ENCODE data around the gene NEURL2. TPM values are rescaled to one million over a fixed set of nuclear protein-coding genes. Genes with fewer than 3 reads are reported as not detected.

The NEURL2 gene
- polyA plus RNA-seq, 1 donor: 15.6 TPM

DNA sequence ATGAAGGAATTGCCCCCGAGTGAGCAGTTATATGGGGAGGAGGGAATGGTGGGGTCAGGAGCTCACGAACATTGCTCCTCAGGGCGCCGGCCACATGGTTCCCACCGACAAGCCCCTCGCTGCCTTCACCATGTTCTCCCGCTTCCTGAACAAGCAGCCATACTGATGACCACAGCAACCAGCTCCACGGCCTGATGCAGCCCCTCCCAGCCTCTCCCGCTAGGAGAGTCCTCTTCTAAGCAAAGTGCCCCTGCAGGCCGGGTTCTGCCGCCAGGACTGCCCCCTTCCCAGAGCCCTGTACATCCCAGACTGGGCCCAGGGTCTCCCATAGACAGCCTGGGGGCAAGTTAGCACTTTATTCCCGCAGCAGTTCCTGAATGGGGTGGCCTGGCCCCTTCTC is 7.3 kb upstream of the NEURL2 start:
- no CpG with 5 or more reads among the region's 12 CpGs for WGBS (ENCODE audit: insufficient coverage, low lambda C conversion rate)
- no peak overlapping the region for H3K4me3 ChIP-seq (ENCODE audit: low read length)
- no peaks in the 10 kb centered on the region for H3K9me3 ChIP-seq (ENCODE audit: control insufficient read depth, low read depth, low read length)
- H3K36me3 ChIP-seq (ENCODE audit: control insufficient read depth, insufficient read depth, low read length): peaks cover 69% of the 10 kb centered on the region
- DNase-seq: no peak
- no peak overlapping the region for H3K27ac ChIP-seq (ENCODE audit: low read length)
- peaks cover 11% of the 10 kb centered on the region for H3K4me1 ChIP-seq (ENCODE audit: control insufficient read depth, insufficient read depth, low read length)
- no peaks in the 10 kb centered on the region for H3K27me3 ChIP-seq (ENCODE audit: control insufficient read depth, insufficient read depth, low read length)

GRCh38 chr20:45897692-45898091 is 6.7 kb upstream of the NEURL2 start:
- Histone ChIP-seq H3K36me3 (ENCODE audit: control insufficient read depth, insufficient read depth, low read length) (peaks cover 75% of the 10 kb centered on the region), H3K4me1 (ENCODE audit: control insufficient read depth, insufficient read depth, low read length) (peaks cover 15% of the 10 kb centered on the region), H3K4me3 (ENCODE audit: low read length) (no peak overlapping the region), H3K27me3 (ENCODE audit: control insufficient read depth, insufficient read depth, low read length) (no peaks in the 10 kb centered on the region), H3K27ac (ENCODE audit: low read length) (no peak overlapping the region), H3K9me3 (ENCODE audit: control insufficient read depth, low read depth, low read length) (no peaks in the 10 kb centered on the region)
- DNase-seq: no peak
- WGBS (ENCODE audit: insufficient coverage, low lambda C conversion rate): no CpG with 5 or more reads among the region's 7 CpGs

GRCh38 chr20:45897289-45897688 is 6.3 kb upstream of the NEURL2 start:
- Histone ChIP-seq H3K4me3 (ENCODE audit: low read length) (no peak overlapping the region), H3K27ac (ENCODE audit: low read length) (no peak overlapping the region), H3K4me1 (ENCODE audit: control insufficient read depth, insufficient read depth, low read length) (peaks cover 18% of the 10 kb centered on the region), H3K27me3 (ENCODE audit: control insufficient read depth, insufficient read depth, low read length) (no peaks in the 10 kb centered on the region), H3K9me3 (ENCODE audit: control insufficient read depth, low read depth, low read length) (no peaks in the 10 kb centered on the region), H3K36me3 (ENCODE audit: control insufficient read depth, insufficient read depth, low read length) (peaks cover 79% of the 10 kb centered on the region)
- DNase-seq: no peak
- 100% methylated on average over 1 of the region's 2 CpGs for WGBS (ENCODE audit: insufficient coverage, low lambda C conversion rate)

DNA sequence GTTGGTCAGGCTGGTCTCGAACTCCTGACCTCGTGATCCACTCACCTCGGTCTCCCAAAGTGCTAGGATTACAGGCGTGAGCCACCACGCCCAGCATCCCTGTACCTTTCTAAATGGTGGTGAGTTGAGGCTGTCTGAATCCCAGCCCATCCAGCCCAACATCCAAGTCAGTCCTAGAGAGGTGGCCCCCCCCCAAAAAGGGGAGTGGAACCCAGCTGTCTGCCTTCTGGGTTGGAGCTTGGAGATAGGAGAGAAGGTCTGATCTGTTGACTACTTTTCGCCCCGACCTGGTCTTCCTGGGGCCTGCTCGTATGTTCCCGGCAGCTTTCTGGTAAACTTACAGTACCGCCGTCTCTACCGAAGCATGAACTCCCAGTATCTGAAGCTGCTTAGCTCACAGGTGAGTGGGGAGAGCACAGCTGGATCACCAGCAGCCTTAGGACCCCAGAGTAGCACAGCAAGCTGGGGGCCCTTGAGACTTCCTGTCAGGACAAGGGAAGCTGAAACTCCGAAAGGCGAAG is 5.7 kb upstream of the NEURL2 start:
- Histone ChIP-seq H3K36me3 (ENCODE audit: control insufficient read depth, insufficient read depth, low read length) (peaks cover 79% of the 10 kb centered on the region), H3K4me1 (ENCODE audit: control insufficient read depth, insufficient read depth, low read length) (peaks cover 18% of the 10 kb centered on the region), H3K27ac (ENCODE audit: low read length) (no peak overlapping the region), H3K4me3 (ENCODE audit: low read length) (no peak overlapping the region), H3K9me3 (ENCODE audit: control insufficient read depth, low read depth, low read length) (no peaks in the 10 kb centered on the region), H3K27me3 (ENCODE audit: control insufficient read depth, insufficient read depth, low read length) (no peaks in the 10 kb centered on the region)
- no CpG with 5 or more reads among the region's 14 CpGs for WGBS (ENCODE audit: insufficient coverage, low lambda C conversion rate)
- no peak for DNase-seq

- Histone ChIP-seq H3K4me1 (ENCODE audit: control insufficient read depth, insufficient read depth, low read length) (peaks cover 18% of the 10 kb centered on the region), H3K36me3 (ENCODE audit: control insufficient read depth, insufficient read depth, low read length) (peaks cover 73% of the 10 kb centered on the region), H3K4me3 (ENCODE audit: low read length) (no peak overlapping the region), H3K9me3 (ENCODE audit: control insufficient read depth, low read depth, low read length) (no peaks in the 10 kb centered on the region), H3K27me3 (ENCODE audit: control insufficient read depth, insufficient read depth, low read length) (no peaks in the 10 kb centered on the region), H3K27ac (ENCODE audit: low read length) (no peak overlapping the region)
- WGBS (ENCODE audit: insufficient coverage, low lambda C conversion rate): no CpG with 5 or more reads among the region's 12 CpGs
- DNase-seq: no peak
These were observed 3.8 kb upstream of the NEURL2 start for GRCh38 chr20:45894797-45895196.

- Histone ChIP-seq H3K27me3 (ENCODE audit: control insufficient read depth, insufficient read depth, low read length) (no peaks in the 10 kb centered on the region), H3K4me3 (ENCODE audit: low read length) (peak overlapping the region; percentile 32), H3K4me1 (ENCODE audit: control insufficient read depth, insufficient read depth, low read length) (peaks cover 18% of the 10 kb centered on the region), H3K27ac (ENCODE audit: low read length) (peak overlapping the region; percentile 96), H3K9me3 (ENCODE audit: control insufficient read depth, low read depth, low read length) (no peaks in the 10 kb centered on the region), H3K36me3 (ENCODE audit: control insufficient read depth, insufficient read depth, low read length) (peaks cover 64% of the 10 kb centered on the region)
- DNase-seq: no peak
- WGBS (ENCODE audit: insufficient coverage, low lambda C conversion rate): 80% methylated on average over 1 of the region's 4 CpGs
These were observed 2.8 kb upstream of the NEURL2 start for GRCh38 chr20:45893831-45894230.

- Histone ChIP-seq H3K4me1 (ENCODE audit: control insufficient read depth, insufficient read depth, low read length) (peaks cover 18% of the 10 kb centered on the region), H3K9me3 (ENCODE audit: control insufficient read depth, low read depth, low read length) (no peaks in the 10 kb centered on the region), H3K36me3 (ENCODE audit: control insufficient read depth, insufficient read depth, low read length) (peaks cover 61% of the 10 kb centered on the region), H3K27me3 (ENCODE audit: control insufficient read depth, insufficient read depth, low read length) (no peaks in the 10 kb centered on the region), H3K4me3 (ENCODE audit: low read length) (peak overlapping the region; percentile 92), H3K27ac (ENCODE audit: low read length) (peak overlapping the region; percentile 96)
- DNase-seq: peak; percentile 93 to 95
- WGBS (ENCODE audit: insufficient coverage, low lambda C conversion rate): no CpG with 5 or more reads among the region's 4 CpGs
These were observed 2.0 kb upstream of the NEURL2 start for GRCh38 chr20:45892828-45893500.

- peak overlapping the region; percentile 96 for H3K27ac ChIP-seq (ENCODE audit: low read length)
- 90% methylated on average over 2 of the region's 9 CpGs for WGBS (ENCODE audit: insufficient coverage, low lambda C conversion rate)
- peak in 1 of 2 donors; percentile 50 for DNase-seq
These were observed 1.2 kb upstream of the NEURL2 start for GRCh38 chr20:45892049-45892825.

GRCh38 chr20:45890077-45890984 is 677 bp downstream of the NEURL2 start:
- H3K27me3 ChIP-seq (ENCODE audit: control insufficient read depth, insufficient read depth, low read length): no peaks in the 10 kb centered on the region
- WGBS (ENCODE audit: insufficient coverage, low lambda C conversion rate): no CpG with 5 or more reads among the region's 79 CpGs
- DNase-seq: peak; percentile 73 to 85
- H3K4me3 ChIP-seq (ENCODE audit: low read length): peak overlapping the region; percentile 92
- H3K36me3 ChIP-seq (ENCODE audit: control insufficient read depth, insufficient read depth, low read length): peaks cover 52% of the 10 kb centered on the region
- H3K27ac ChIP-seq (ENCODE audit: low read length): peak overlapping the region; percentile 96
- H3K9me3 ChIP-seq (ENCODE audit: control insufficient read depth, low read depth, low read length): no peaks in the 10 kb centered on the region
- peaks cover 22% of the 10 kb centered on the region for H3K4me1 ChIP-seq (ENCODE audit: control insufficient read depth, insufficient read depth, low read length)

More at GRCh38 chr20:45892049-45892825, 1.2 kb upstream of the NEURL2 start:
- Histone ChIP-seq H3K4me3 (ENCODE audit: low read length) (peak overlapping the region; percentile 92), H3K4me1 (ENCODE audit: control insufficient read depth, insufficient read depth, low read length) (peaks cover 18% of the 10 kb centered on the region), H3K9me3 (ENCODE audit: control insufficient read depth, low read depth, low read length) (no peaks in the 10 kb centered on the region), H3K27me3 (ENCODE audit: control insufficient read depth, insufficient read depth, low read length) (no peaks in the 10 kb centered on the region), H3K36me3 (ENCODE audit: control insufficient read depth, insufficient read depth, low read length) (peaks cover 60% of the 10 kb centered on the region)

DNA sequence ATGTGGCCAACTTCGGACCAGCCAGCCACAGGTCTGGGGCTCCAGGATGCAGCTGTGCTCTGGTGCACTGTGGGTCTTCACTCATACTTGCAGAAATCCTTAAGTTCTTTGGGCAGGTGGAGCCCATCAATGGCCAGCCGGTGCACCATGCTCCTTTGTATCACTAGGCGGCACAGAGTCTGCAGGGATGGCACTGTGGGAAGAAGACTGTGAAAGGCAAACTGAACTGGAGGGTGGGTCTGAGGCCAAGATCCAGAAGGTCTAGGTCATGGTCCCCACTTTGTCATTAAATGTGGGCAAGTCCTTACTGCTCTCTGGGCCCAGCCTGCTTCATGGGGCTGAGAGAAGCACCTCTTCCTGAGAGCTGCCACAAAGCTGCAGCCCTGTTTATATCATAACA is 2.3 kb downstream of the NEURL2 start:
- peaks cover 19% of the 10 kb centered on the region for H3K4me1 ChIP-seq (ENCODE audit: control insufficient read depth, insufficient read depth, low read length)

More for the DNA sequence above, 2.3 kb downstream of the NEURL2 start:
- Histone ChIP-seq H3K9me3 (ENCODE audit: control insufficient read depth, low read depth, low read length) (no peaks in the 10 kb centered on the region), H3K36me3 (ENCODE audit: control insufficient read depth, insufficient read depth, low read length) (peaks cover 41% of the 10 kb centered on the region), H3K27ac (ENCODE audit: low read length) (no peak overlapping the region), H3K27me3 (ENCODE audit: control insufficient read depth, insufficient read depth, low read length) (no peaks in the 10 kb centered on the region), H3K4me3 (ENCODE audit: low read length) (peak overlapping the region; percentile 92)
- no CpG with 5 or more reads among the region's 3 CpGs for WGBS (ENCODE audit: insufficient coverage, low lambda C conversion rate)
- DNase-seq: no peak

Measured in large intestine (tissue), 3 donors.